C4-2B (cell line): Measurements from ENCODE around the gene MOB3A.

Experiments used
- CTCF ChIP-seq: fragments of 450-650 bp; conservative IDR thresholded peaks from 2 replicates; pipeline ENCODE4 v1.5.1; 2017; ENCODE audit warnings: mild to moderate bottlenecking
- ZFX ChIP-seq: fragments of 450-650 bp; IDR thresholded peaks from 2 replicates; pipeline ENCODE4 v1.6.1; 2017

- TF ChIP-seq CTCF (no peak), ZFX (no peak)
Measured at GRCh38 chr19:2138061-2138728, 42.1 kb upstream of the MOB3A start.
